Bronchial epithelial cell (primary cell): Measurements from ENCODE around the gene COASY. TPM values are rescaled to one million over a fixed set of nuclear protein-coding genes. Genes with fewer than 3 reads are reported as not detected.

Experiments used
- DNase-seq: peaks from one replicate; pipeline ENCODE4 v3.0.0-alpha.2; 2010; ENCODE audit warnings: low read depth
- FAIRE-seq: peaks from 2 replicates; lab custom pipeline; 2011; peaks lifted over from hg19 to GRCh38; lab: Jason Lieb, UNC
- H3K27me3 ChIP-seq: 2 replicates; pipeline ENCODE4 v1.5.1; 2011; ENCODE audit warnings: low read length; ENCODE audit not compliant: control insufficient read depth, insufficient read depth
- H3K36me3 ChIP-seq: 2 replicates; pipeline ENCODE4 v1.5.1; 2011; ENCODE audit warnings: low read length; ENCODE audit not compliant: control insufficient read depth, insufficient read depth
- H3K4me3 ChIP-seq: 2 replicates; pipeline ENCODE4 v1.5.1; 2011; ENCODE audit warnings: mild to moderate bottlenecking, low read depth, low read length, control low read depth
- total RNA-seq: library from RNA; depleted of rRNA; stranded (reverse); fragments of >200 nt; gene quantifications from 2 replicates; pipeline ENCODE4 v1.2.1, GENCODE V29; 2014
- TF ChIP-seq, protein P1 (sequence below): IDR thresholded peaks from 2 replicates; pipeline ENCODE4 v1.5.1; 2011; ENCODE audit warnings: mild to moderate bottlenecking, moderate library complexity, low read length, control low read depth, inconsistent platforms; ENCODE audit not compliant: insufficient read depth, severe bottlenecking

COASY gene
- total RNA-seq, 1 donor from 2014 or later, result 9.0 TPM

DNA sequence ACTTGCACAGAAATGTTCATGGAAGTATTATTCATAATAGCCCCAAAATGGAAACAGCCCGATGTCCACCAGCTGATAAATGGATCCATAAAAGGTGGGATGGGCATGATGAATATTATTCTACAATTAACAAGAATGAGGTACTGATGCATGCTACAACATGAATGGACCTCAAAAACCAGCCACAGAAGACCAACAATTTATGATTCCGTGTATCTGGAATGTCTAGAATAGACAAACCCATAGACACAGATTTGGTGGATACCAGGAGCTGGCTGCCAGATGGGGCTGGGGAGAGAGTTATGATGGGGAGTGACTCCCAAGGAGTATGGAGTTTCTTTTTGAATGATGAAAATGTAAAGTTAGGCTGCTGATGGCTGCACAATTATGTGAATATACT, 36.7 kb upstream of the COASY start:
- Histone ChIP-seq H3K36me3 (peaks cover 7% of the 10 kb centered on the region), H3K27me3 (no peaks in the 10 kb centered on the region), H3K4me3 (no peak overlapping the region)
- DNase-seq (peak; percentile 90), FAIRE-seq (no peak)
- TF ChIP-seq, protein P1, sequence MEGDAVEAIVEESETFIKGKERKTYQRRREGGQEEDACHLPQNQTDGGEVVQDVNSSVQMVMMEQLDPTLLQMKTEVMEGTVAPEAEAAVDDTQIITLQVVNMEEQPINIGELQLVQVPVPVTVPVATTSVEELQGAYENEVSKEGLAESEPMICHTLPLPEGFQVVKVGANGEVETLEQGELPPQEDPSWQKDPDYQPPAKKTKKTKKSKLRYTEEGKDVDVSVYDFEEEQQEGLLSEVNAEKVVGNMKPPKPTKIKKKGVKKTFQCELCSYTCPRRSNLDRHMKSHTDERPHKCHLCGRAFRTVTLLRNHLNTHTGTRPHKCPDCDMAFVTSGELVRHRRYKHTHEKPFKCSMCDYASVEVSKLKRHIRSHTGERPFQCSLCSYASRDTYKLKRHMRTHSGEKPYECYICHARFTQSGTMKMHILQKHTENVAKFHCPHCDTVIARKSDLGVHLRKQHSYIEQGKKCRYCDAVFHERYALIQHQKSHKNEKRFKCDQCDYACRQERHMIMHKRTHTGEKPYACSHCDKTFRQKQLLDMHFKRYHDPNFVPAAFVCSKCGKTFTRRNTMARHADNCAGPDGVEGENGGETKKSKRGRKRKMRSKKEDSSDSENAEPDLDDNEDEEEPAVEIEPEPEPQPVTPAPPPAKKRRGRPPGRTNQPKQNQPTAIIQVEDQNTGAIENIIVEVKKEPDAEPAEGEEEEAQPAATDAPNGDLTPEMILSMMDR, result no peak

DNA sequence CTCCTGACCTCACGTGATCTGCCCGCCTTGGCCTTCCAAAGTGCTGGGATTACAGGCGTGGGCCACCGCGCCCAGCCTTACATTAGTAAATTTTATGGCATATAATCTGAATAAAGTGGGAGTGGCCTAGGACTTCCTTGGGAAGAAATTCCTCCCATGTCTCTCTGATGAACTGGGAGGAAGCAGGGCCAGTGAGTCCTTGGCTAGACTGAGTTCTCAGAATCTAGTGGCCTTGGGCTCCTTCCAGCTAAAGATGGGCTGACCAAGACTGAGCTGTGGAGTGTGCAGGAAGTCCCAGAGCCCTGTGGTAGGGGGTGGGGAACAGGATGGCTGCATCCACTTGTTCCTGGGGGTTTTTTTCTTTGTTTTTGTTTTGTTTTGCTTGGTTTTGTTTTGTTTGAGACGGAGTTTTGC, 35.9 kb upstream of the COASY start:
- Histone ChIP-seq H3K27me3 (no peaks in the 10 kb centered on the region), H3K4me3 (no peak overlapping the region), H3K36me3 (peaks cover 4% of the 10 kb centered on the region)
- DNase-seq (peak; percentile 21), FAIRE-seq (no peak)
- TF ChIP-seq, protein P1, result no peak

DNA sequence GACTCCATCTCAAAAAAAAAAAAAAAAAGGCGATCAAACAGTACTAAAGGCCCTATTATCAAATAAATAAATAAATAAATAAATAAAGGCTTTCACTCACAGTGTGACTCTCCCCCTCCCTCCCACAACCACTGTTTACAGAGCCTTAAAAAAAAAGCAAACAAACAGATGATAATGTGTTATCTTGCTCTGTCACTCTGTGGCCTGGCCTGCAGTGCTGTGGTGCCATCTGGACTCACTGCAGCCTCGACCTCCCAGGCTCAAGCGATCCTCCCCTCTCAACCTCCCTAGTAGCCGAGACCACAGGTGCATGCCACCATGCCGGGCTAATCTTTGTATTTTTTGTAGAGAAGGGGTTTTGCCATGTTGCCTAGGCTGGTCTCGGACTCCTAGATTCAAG, 34.0 kb upstream of the COASY start:
- no peaks in the 10 kb centered on the region for H3K36me3 ChIP-seq
- no peak for FAIRE-seq
- DNase-seq, result no peak
- H3K27me3 ChIP-seq, result no peaks in the 10 kb centered on the region
- TF ChIP-seq, protein P1, result no peak
- no peak overlapping the region for H3K4me3 ChIP-seq

DNA sequence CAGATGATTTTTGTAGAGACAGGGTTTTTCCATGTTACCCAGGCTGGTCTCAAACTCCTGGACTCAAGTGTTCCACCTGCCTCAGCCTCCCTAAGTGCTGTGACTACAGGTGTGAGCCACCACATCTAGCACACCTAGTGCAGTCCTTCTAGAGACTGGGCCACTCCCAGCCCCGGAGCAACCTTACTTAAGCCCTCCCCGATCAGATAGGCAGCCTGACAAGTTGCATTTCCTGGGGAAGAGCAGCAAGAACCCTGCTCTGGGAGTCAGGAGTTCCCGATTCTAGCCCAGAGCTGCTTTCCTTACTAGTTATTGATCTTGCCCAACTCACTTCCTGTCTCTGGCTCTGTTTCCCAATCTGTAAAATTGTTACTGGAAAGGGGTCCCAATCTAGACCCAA, 32.9 kb upstream of the COASY start:
- FAIRE-seq (no peak), DNase-seq (no peak)
- H3K36me3 ChIP-seq, result no peaks in the 10 kb centered on the region
- TF ChIP-seq, protein P1, result no peak
- no peak overlapping the region for H3K4me3 ChIP-seq
- H3K27me3 ChIP-seq, result no peaks in the 10 kb centered on the region

DNA sequence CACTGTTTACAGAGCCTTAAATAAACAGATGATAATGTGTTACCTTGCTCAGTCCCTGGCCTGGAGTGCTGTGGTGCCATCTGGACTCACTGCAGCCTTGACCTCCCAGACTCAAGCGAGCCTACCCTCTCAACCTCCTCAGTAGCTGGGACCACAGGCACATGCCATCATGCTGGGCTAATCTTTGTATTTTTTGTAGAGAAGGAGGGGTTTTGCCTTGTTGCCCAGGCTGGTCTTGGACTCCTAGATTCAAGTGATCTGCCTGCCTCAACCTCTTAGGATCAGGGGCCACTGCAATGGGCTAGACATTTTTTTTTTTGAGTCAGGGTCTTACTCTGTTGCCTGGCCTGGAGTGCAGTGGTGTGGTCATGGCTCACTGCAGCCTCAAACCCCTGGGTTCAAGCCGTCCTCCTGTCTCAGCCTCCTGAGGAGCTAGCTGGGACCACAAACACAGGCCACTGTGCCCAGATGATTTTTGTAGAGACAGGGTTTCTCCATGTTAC, 30.9 kb upstream of the COASY start:
- Histone ChIP-seq H3K36me3 (no peaks in the 10 kb centered on the region), H3K27me3 (no peaks in the 10 kb centered on the region), H3K4me3 (no peak overlapping the region)
- TF ChIP-seq, protein P1, result no peak
- no peak for FAIRE-seq
- DNase-seq, result no peak
